M059J (cell line): ENCODE measurements around the gene LCK. TPM values are rescaled to one million over a fixed set of nuclear protein-coding genes. Genes with fewer than 3 reads are reported as not detected.

ENCODE experiments used
- DNase-seq: peaks from one replicate; pipeline ENCODE4 v3.0.0-alpha.2; 2012; ENCODE audit warnings: low read depth
- total RNA-seq: library from RNA; depleted of rRNA; stranded (reverse); fragments of >200 nt; shearing (Covaris generic); gene quantifications from 2 replicates; pipeline ENCODE4 v1.2.3, GENCODE V29; 2014; rRNA removed

LCK gene
- 0.12 TPM in 1 of 2 replicates, not detected in the other for total RNA-seq

GRCh38 chr1:32250893-32251716, at the start of gene LCK:
LCK (plus strand) TSS chr1:32251265; CDS start chr1:32274330, 23,065 bp downstream.
- no peak for DNase-seq

- DNase-seq, result no peak
Observed at GRCh38 chr1:32204943-32205361, 46.1 kb upstream of the LCK start.

- DNase-seq, result peak; percentile 89
Observed at GRCh38 chr1:32205401-32206370, 45.4 kb upstream of the LCK start, which contains the start of gene IQCC. IQCC (plus strand) TSS chr1:32205671; CDS start chr1:32205682, 11 bp downstream.

- no peak for DNase-seq
Observed at GRCh38 chr1:32208469-32208868, 42.6 kb upstream of the LCK start.

- DNase-seq, result peak; percentile 93
Observed at GRCh38 chr1:32208891-32209328, 42.2 kb upstream of the LCK start, which contains the start of gene DCDC2B. DCDC2B (plus strand) TSS chr1:32209089; CDS start chr1:32209094, 5 bp downstream.

- DNase-seq, result peak; percentile 74
Observed at GRCh38 chr1:32215629-32216480, 35.2 kb upstream of the LCK start.

- DNase-seq, result no peak
Observed at GRCh38 chr1:32216566-32216965, 34.5 kb upstream of the LCK start.

GRCh38 chr1:32219022-32219421, 32.0 kb upstream of the LCK start:
- no peak for DNase-seq

- DNase-seq, result no peak
Observed at GRCh38 chr1:32220746-32221580, 30.1 kb upstream of the LCK start.

- no peak for DNase-seq
Observed at GRCh38 chr1:32221581-32221979, 29.5 kb upstream of the LCK start.

- DNase-seq, result peak; percentile 95
Observed at GRCh38 chr1:32221980-32222755, 28.9 kb upstream of the LCK start, which contains the start of the genes EIF3I and TMEM234. EIF3I (plus strand) TSS chr1:32222407; CDS start chr1:32222442, 35 bp downstream. TMEM234 (minus strand) TSS chr1:32222353; CDS start chr1:32222322, 31 bp downstream.

GRCh38 chr1:32223683-32224082, 27.4 kb upstream of the LCK start:
- DNase-seq, result no peak

GRCh38 chr1:32224285-32224684, 26.8 kb upstream of the LCK start:
- no peak for DNase-seq

GRCh38 chr1:32228771-32229170, 22.3 kb upstream of the LCK start:
- DNase-seq, result peak; percentile 38

- no peak for DNase-seq
Observed at GRCh38 chr1:32231843-32232432, 19.1 kb upstream of the LCK start.

GRCh38 chr1:32232558-32233304, 18.3 kb upstream of the LCK start:
- no peak for DNase-seq

- DNase-seq, result no peak
Observed at GRCh38 chr1:32234792-32235191, 16.3 kb upstream of the LCK start.

- DNase-seq, result no peak
Observed at GRCh38 chr1:32239337-32239736, 11.7 kb upstream of the LCK start.
